ENCODE data around the gene PANK1. TPM values are rescaled to one million over a fixed set of nuclear protein-coding genes. Genes with fewer than 3 reads are reported as not detected.

PANK1 gene
- total and polyA plus RNA-seq, 7 experiments from 2014 or later: 0.24 to 5.9 (median 0.95) TPM

DNA sequence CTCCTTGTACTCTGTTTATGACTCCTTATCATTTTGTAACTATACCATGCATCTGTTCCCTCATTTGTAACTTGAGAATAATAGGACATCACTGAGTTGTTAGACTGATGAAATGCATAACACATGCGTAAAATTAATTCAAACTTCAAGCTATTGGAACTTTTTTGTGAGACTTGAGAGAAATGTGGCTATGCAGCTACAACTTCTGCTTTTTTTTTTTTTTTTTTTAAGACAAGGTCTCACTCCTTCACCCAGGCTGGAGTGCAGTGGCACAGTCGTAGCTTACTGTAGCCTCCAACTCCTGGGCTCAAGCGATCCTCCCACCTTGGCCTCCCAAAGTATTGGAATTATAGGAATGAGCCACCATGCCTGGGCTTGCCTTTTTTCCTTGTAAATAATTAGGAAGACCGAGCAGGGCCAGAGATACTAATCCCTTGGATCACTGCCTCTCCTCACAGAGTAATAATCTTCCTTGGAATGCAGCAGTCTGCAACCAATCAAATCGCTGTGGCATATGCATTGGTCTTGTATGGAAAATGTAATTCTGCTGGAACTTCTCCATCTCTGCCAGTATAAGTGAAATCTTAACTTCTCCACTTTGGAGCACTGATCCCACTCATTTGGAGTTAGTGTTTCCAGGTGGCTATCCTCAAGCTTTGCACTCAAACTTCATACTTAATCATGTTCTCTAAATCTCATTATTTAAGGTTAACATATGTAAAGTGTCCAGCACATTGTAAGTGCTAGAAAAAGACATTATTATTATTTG, 2.0 kb upstream of the PANK1 start:
- no peaks in the 10 kb centered on the region for H3K36me3 ChIP-seq (ENCODE audit: control insufficient read depth in 2 of 3, insufficient read depth in 3 of 3, low read length in 3 of 3)
- Mint-ChIP-seq H3K4me3 (peak overlapping the region in 5 of 10 donors; percentile 14 to 73 (median 47)), H3K36me3 (peaks cover 0 to 4% (median 0%) of the 10 kb centered on the region in 5 donors), H3K4me1 (peaks cover 6 to 13% (median 8%) of the 10 kb centered on the region in 7 donors), H3K9me3 (peaks cover 0 to 4% (median 0%) of the 10 kb centered on the region in 11 donors), H3K27me3 (peaks cover 0 to 27% (median 16%) of the 10 kb centered on the region in 5 donors), H3K27ac (no peak overlapping the region)
- H3K9me3 ChIP-seq (ENCODE audit: control insufficient read depth in 2 of 3, low read length in 3 of 3): no peaks in the 10 kb centered on the region
- H3K4me3 ChIP-seq (ENCODE audit: low read length): no peak overlapping the region
- ChIA-PET POLR2A (interaction anchor here (0.7 kb wide), 1 partner anchor 1642 kb away, joined by 3 read pairs; no protein-coding TSS in a partner anchor), CTCF (no interaction called here)
- H3K27ac ChIP-seq (ENCODE audit: low read depth, low read length): no peak overlapping the region
- no peaks in the 10 kb centered on the region for H3K27me3 ChIP-seq (ENCODE audit: control insufficient read depth in 2 of 2, insufficient read depth in 2 of 2, low read length in 2 of 2)
- no peak for DNase-seq
- peaks cover 0 to 6% of the 10 kb centered on the region in 2 donors for H3K4me1 ChIP-seq (ENCODE audit: control insufficient read depth in 2 of 2, insufficient read depth in 2 of 2, low read length in 2 of 2)
- intact Hi-C loops (cut with micrococcal nuclease): loop anchor here (10.0 kb wide), 2 partner anchors 642 to 652 kb away; partner anchors contain the start of gene FAS (in 1 of the 2)
- ATAC-seq: no peak

DNA sequence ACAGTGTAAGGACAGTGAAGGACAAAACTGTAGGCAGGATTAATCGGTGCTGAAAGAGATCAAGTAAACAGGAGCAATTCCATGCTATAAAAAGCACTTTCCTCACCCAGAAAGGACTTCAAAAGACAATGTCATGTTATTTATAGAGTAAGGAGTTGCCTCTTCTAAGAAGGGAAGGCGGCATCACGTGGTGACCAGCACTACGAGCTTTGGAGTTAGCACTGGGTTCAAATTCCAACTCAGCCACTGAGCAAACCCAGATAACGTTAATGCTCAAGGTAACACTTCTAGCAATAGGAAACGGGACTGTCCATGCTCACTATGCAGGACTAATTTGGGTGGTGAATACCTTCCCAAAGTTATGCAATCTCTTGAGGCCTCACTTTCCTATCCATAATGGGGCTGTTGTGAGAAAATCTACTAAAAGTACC, 715 bp upstream of the PANK1 start:
- POLR2A ChIA-PET: no interaction called here

DNA sequence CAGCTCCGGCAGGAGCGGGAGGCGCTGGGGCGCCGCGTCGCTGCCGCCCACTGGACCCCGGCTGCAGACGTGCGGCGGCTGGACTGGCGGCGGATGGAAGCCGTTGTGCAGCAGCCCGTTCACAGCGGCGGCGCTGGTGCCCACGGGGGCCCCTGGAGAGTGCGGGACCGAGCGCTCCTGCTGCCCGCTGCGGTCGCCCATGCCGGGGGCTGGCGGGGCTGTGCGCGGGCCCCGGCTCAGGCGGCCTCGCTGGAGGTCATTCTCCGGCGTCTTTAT, 413 bp downstream of the PANK1 start:
- Histone ChIP-seq H3K36me3 (ENCODE audit: control insufficient read depth in 2 of 3, insufficient read depth in 3 of 3, low read length in 3 of 3) (no peaks in the 10 kb centered on the region), H3K4me3 (ENCODE audit: low read length) (peak overlapping the region; percentile 76), H3K27ac (ENCODE audit: low read depth, low read length) (peak overlapping the region; percentile 55), H3K27me3 (ENCODE audit: control insufficient read depth in 2 of 2, insufficient read depth in 2 of 2, low read length in 2 of 2) (no peaks in the 10 kb centered on the region), H3K9me3 (ENCODE audit: control insufficient read depth in 2 of 3, low read length in 3 of 3) (no peaks in the 10 kb centered on the region), H3K4me1 (ENCODE audit: control insufficient read depth in 2 of 2, insufficient read depth in 2 of 2, low read length in 2 of 2) (peaks cover 0 to 6% of the 10 kb centered on the region in 2 donors)
- intact Hi-C loops (cut with micrococcal nuclease): loop anchor here (1.0 to 10.0 kb wide), 8 partner anchors 57 to 1827 kb away; partner anchors contain the start of genes IFIT5 (in 2 of the 2), LIPA (in 2 of the 2), ATAD1 (in 1 of the 2) and FAS (in 1 of the 2)
- H3K27ac Mint-ChIP-seq: no peak overlapping the region
- ATAC-seq: peak; percentile 33
- POLR2A ChIA-PET: interaction anchor here (1.4 kb wide), 1 partner anchor 56 kb away, joined by 13 read pairs; the partner anchor contains the start of gene KIF20B
- H3K4me3 Mint-ChIP-seq: no peak overlapping the region
- H3K9me3 Mint-ChIP-seq: peaks cover 0 to 4% (median 0%) of the 10 kb centered on the region in 11 donors
- H3K27me3 Mint-ChIP-seq: peaks cover 0 to 24% (median 8%) of the 10 kb centered on the region in 5 donors
- DNase-seq: peak in 3 of 9 donors; percentile 8 to 38 (median 31)
- H3K36me3 Mint-ChIP-seq: peaks cover 0 to 4% (median 0%) of the 10 kb centered on the region in 5 donors
- peaks cover 6 to 13% (median 8%) of the 10 kb centered on the region in 7 donors for H3K4me1 Mint-ChIP-seq
- CTCF ChIA-PET: no interaction called here

More for the DNA sequence above, 715 bp upstream of the PANK1 start:
- H3K9me3 ChIP-seq (ENCODE audit: control insufficient read depth in 2 of 3, low read length in 3 of 3): no peaks in the 10 kb centered on the region
- CTCF ChIA-PET: no interaction called here
- Mint-ChIP-seq H3K4me3 (peak overlapping the region in 5 of 10 donors; percentile 89 to 96 (median 90)), H3K27ac (peak overlapping the region in 4 of 9 donors; percentile 4 to 75 (median 40)), H3K27me3 (peaks cover 0 to 27% (median 16%) of the 10 kb centered on the region in 5 donors), H3K4me1 (peaks cover 6 to 13% (median 8%) of the 10 kb centered on the region in 7 donors), H3K36me3 (peaks cover 0 to 4% (median 0%) of the 10 kb centered on the region in 5 donors), H3K9me3 (peaks cover 0 to 4% (median 0%) of the 10 kb centered on the region in 11 donors)
- no peaks in the 10 kb centered on the region for H3K36me3 ChIP-seq (ENCODE audit: control insufficient read depth in 2 of 3, insufficient read depth in 3 of 3, low read length in 3 of 3)
- intact Hi-C loops (cut with micrococcal nuclease): loop anchor here (1.0 to 10.0 kb wide), 4 partner anchors 56 to 651 kb away; partner anchors contain the start of genes FAS (in 1 of the 2), IFIT5 (in 1 of the 2) and KIF20B (in 1 of the 2)
- no peak for ATAC-seq
- peaks cover 0 to 6% of the 10 kb centered on the region in 2 donors for H3K4me1 ChIP-seq (ENCODE audit: control insufficient read depth in 2 of 2, insufficient read depth in 2 of 2, low read length in 2 of 2)
- H3K27me3 ChIP-seq (ENCODE audit: control insufficient read depth in 2 of 2, insufficient read depth in 2 of 2, low read length in 2 of 2): no peaks in the 10 kb centered on the region
- H3K4me3 ChIP-seq (ENCODE audit: low read length): peak overlapping the region; percentile 76
- no peak overlapping the region for H3K27ac ChIP-seq (ENCODE audit: low read depth, low read length)
- no peak for DNase-seq

DNA sequence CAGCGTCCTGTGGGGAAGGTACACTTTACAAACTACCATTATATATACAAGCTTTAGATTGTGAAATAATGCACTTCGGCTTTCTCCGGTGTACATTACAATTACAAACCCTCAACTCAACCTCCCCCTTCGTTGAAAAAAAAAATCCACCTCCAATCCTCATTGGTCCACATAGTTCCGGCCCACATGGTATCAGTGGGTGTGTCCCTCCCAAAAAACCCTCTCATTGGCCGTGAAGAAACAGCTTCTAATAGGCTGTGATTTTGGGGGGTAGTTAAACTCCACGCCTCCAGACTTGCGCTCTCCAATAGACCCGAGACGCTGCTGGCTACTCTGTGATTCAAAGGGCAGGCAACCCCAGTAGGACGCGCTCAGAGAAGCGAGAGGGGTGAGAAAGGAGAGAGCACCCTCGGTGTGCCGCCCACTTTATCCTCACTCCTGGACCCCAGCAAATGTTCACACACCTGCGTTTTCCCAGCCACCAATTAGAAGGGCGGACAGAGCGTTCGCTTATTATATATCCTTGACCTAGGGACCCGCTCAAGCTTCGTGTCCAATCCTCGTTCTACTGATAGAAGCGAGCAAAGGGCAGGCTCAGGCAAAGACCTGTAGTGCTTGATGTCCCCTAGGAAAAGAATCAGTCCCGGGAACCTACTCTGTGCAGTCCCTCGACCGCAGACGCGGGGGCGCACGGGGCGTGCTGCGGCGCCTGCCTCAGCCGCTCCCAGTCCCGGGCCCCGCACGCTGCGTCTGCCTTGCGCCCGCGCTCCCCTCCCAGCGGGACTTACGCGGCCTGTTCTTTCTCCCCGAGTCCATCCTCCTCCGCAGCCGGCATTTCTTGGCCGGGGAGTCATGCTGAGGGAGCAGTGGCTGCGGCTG, 991 bp downstream of the PANK1 start:
- Mint-ChIP-seq H3K9me3 (peaks cover 0 to 1% (median 0%) of the 10 kb centered on the region in 11 donors), H3K4me1 (peaks cover 6 to 13% (median 8%) of the 10 kb centered on the region in 7 donors), H3K36me3 (peaks cover 0 to 1% (median 0%) of the 10 kb centered on the region in 5 donors), H3K27me3 (peaks cover 0 to 23% (median 6%) of the 10 kb centered on the region in 5 donors), H3K27ac (no peak overlapping the region), H3K4me3 (no peak overlapping the region)
- Histone ChIP-seq H3K36me3 (ENCODE audit: control insufficient read depth in 2 of 3, insufficient read depth in 3 of 3, low read length in 3 of 3) (no peaks in the 10 kb centered on the region), H3K4me3 (ENCODE audit: low read length) (peak overlapping the region; percentile 76), H3K27me3 (ENCODE audit: control insufficient read depth in 2 of 2, insufficient read depth in 2 of 2, low read length in 2 of 2) (no peaks in the 10 kb centered on the region), H3K27ac (ENCODE audit: low read depth, low read length) (peak overlapping the region; percentile 55), H3K9me3 (ENCODE audit: control insufficient read depth in 2 of 3, low read length in 3 of 3) (no peaks in the 10 kb centered on the region), H3K4me1 (ENCODE audit: control insufficient read depth in 2 of 2, insufficient read depth in 2 of 2, low read length in 2 of 2) (peaks cover 0 to 6% of the 10 kb centered on the region in 2 donors)
- intact Hi-C loops (cut with micrococcal nuclease): loop anchor here (1.0 to 10.0 kb wide), 10 partner anchors 57 to 1827 kb away; partner anchors contain the start of genes IFIT5 (in 2 of the 2), LIPA (in 2 of the 2), RPP30 (in 2 of the 2) and ATAD1 (in 1 of the 2)
- CTCF ChIA-PET: interaction anchor here (0.7 to 0.9 kb wide), 2 partner anchors 393 to 1609 kb away, joined by 3 read pairs; partner anchors contain the start of gene LIPA
- peak; percentile 24 to 78 (median 69) for DNase-seq
- ATAC-seq: peak; percentile 94
- POLR2A ChIA-PET: interaction anchor here (0.6 to 1.4 kb wide), 6 partner anchors 32 to 1781 kb away, joined by 3 to 13 read pairs (median 4); partner anchors contain the start of gene KIF20B

DNA sequence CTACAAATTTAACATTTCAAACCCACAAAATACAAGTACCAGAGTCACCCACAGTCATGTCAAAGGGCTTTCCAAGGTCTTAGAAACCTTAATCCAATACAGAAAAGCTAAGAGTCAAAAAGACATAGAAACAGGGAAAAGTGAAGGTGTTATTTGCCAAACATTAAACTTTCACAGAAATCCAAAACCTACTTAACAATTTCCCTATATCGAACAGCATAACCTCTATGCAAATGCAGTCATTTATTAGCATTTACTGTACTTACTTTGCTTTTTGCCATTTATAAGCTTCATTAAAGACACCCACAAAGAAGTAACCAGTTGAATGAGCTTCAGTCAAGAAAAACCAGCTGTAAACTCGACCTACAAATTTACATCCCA, 1.6 kb downstream of the PANK1 start:
- intact Hi-C loops (cut with micrococcal nuclease): loop anchor here (1.0 to 10.0 kb wide), 6 partner anchors 251 to 1826 kb away; partner anchors contain the start of genes RPP30 (in 2 of the 2), ATAD1 (in 1 of the 2), FAS (in 1 of the 2) and IFIT1 (in 1 of the 2)
- ATAC-seq (no peak), DNase-seq (peak in 1 of 9 donors; percentile 0)
- H3K4me1 ChIP-seq (ENCODE audit: control insufficient read depth in 2 of 2, insufficient read depth in 2 of 2, low read length in 2 of 2): peaks cover 0 to 6% of the 10 kb centered on the region in 2 donors
- Mint-ChIP-seq H3K36me3 (no peaks in the 10 kb centered on the region), H3K9me3 (no peaks in the 10 kb centered on the region), H3K4me3 (no peak overlapping the region), H3K27me3 (peaks cover 0 to 23% (median 6%) of the 10 kb centered on the region in 5 donors), H3K4me1 (peaks cover 6 to 13% (median 8%) of the 10 kb centered on the region in 7 donors), H3K27ac (peak overlapping the region in 2 of 9 donors; percentile 4 to 72)
- H3K27ac ChIP-seq (ENCODE audit: low read depth, low read length): no peak overlapping the region
- no peaks in the 10 kb centered on the region for H3K36me3 ChIP-seq (ENCODE audit: control insufficient read depth in 2 of 3, insufficient read depth in 3 of 3, low read length in 3 of 3)
- ChIA-PET POLR2A (interaction anchor here (0.6 to 1.4 kb wide), 4 partner anchors 33 to 1781 kb away, joined by 3 to 13 read pairs (median 4); partner anchors contain the start of gene KIF20B), CTCF (interaction anchor here (0.9 kb wide), 1 partner anchor 392 kb away, joined by 3 read pairs; the partner anchor contains the start of gene LIPA)
- H3K4me3 ChIP-seq (ENCODE audit: low read length): peak overlapping the region; percentile 76
- no peaks in the 10 kb centered on the region for H3K9me3 ChIP-seq (ENCODE audit: control insufficient read depth in 2 of 3, low read length in 3 of 3)
- H3K27me3 ChIP-seq (ENCODE audit: control insufficient read depth in 2 of 2, insufficient read depth in 2 of 2, low read length in 2 of 2): no peaks in the 10 kb centered on the region

Data from naive thymus-derived CD4-positive, alpha-beta T cell (primary cell).